ENCODE measurements around the gene PPP1R3F.

PPP1R3F gene

DNA sequence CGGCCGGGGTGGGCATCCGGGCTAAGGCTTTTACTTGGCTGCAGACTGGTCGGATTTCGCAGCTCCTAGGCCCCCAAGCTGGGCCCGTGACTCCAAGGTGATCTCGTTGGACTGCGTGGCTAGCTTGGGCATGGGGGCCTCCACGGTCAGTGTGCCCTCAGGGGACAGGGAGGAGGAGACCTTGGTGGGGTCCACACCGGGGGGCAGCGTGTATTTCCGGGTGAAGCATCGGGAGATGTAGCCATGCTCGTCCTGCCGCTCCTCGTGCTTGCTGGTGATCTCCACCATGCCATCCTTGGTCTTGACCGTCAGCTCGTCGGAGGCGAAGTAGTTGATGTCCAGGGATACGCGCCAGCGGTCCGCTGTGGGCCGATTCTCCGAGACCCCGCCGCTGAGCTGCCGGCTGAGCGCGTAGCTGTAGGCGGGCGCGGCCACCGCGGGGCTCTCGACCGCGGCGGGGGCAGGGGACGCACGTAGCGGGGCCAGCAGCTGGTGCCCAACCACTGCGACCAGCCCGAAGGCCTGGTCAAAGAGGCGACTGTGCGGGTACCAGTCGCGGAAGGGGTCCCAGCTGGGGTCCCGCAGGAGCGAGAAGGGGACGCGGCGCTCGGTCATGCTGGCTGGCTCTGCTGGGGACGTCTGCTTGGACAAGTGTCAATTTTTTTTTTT, 35.6 kb upstream of the PPP1R3F start:
- ChIA-PET POLR2A (no interaction called here), CTCF (no interaction called here)
- DNase-seq (ENCODE audit: extremely low spot score), result no peak
- no peak for TF ChIP-seq PKNOX1 (IDR thresholded peaks at IDR 0.05)
- TF ChIP-seq ZNF384 (IDR thresholded peaks at IDR 0.05), result no peak
- TF ChIP-seq TARDBP (IDR thresholded peaks at IDR 0.05), result no peak
- no peak for TF ChIP-seq NFRKB (IDR thresholded peaks at IDR 0.05)
- TF ChIP-seq CTBP1 (IDR thresholded peaks at IDR 0.05; ENCODE audit: borderline replicate concordance), result no peak
- no peak for TF ChIP-seq ARNT (IDR thresholded peaks at IDR 0.05)
- TF ChIP-seq SUZ12 (IDR thresholded peaks at IDR 0.05), result no peak

DNA sequence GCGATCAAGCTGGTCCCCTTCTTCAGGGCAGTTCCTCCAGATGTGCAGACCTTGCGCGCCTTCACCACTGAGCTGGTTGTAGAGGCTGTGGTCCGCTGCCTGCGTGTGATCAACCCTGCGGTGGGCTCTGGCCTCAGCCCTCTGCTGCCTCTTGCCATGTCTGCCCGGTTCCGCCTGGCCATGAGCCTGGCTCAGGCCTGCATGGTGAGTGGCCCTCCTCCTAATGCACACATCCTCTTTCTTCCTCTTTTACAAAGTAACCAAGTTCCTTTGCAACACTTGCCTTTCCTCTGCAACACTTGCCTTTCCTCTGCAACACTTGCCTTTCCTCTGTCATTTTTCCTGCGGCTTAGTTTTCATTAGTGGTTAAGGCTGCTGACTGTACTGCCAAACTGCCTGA, 32.5 kb upstream of the PPP1R3F start:
- ChIA-PET CTCF (no interaction called here), POLR2A (no interaction called here)
- DNase-seq (ENCODE audit: extremely low spot score), result no peak
- TF ChIP-seq L3MBTL2 (conservative IDR thresholded peaks at IDR 0.05), result no peak
- no peak for TF ChIP-seq FOXM1 (IDR thresholded peaks at IDR 0.05; ENCODE audit: borderline replicate concordance)
- no peak for TF ChIP-seq HDGF (IDR thresholded peaks at IDR 0.05; ENCODE audit: borderline replicate concordance)
- no peak for TF ChIP-seq ELF4 (IDR thresholded peaks at IDR 0.05)
- TF ChIP-seq TARDBP (IDR thresholded peaks at IDR 0.05), result no peak
- TF ChIP-seq FOXK2 (IDR thresholded peaks at IDR 0.05), result no peak
- no peak for TF ChIP-seq NFRKB (IDR thresholded peaks at IDR 0.05)
- TF ChIP-seq SP1 (IDR thresholded peaks at IDR 0.05), result no peak
- TF ChIP-seq LEF1 (IDR thresholded peaks at IDR 0.05; ENCODE audit: borderline replicate concordance), result no peak
- TF ChIP-seq ARNT (IDR thresholded peaks at IDR 0.05), result no peak
- TF ChIP-seq BHLHE40 (IDR thresholded peaks at IDR 0.05; ENCODE audit: borderline replicate concordance), result no peak
- no peak for TF ChIP-seq PKNOX1 (IDR thresholded peaks at IDR 0.05)
- no peak for TF ChIP-seq CTBP1 (IDR thresholded peaks at IDR 0.05; ENCODE audit: borderline replicate concordance)

DNA sequence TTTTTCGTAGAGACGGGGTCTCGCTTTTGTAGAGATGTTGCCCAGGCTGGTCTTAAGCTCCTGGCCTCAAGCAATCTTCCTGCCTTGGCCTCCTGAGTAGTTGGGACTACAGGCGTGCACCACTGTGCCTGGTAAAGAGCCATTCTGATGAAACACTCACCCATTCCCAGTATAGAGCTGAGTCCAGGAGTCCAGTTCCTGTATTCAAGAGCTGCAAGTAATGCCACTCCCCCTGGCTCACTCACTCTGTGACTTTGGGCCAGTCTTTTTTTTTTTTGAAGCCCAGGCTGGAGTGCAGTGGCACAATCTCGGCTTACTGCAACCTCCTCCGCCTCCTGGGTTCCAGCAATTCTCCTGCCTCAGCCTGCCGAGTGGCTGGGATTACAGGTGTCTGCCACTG, 30.9 kb upstream of the PPP1R3F start:
- CTCF ChIA-PET, result no interaction called here
- no peak for DNase-seq (ENCODE audit: extremely low spot score)
- no peak for TF ChIP-seq SUZ12 (IDR thresholded peaks at IDR 0.05)
- TF ChIP-seq ELF4 (IDR thresholded peaks at IDR 0.05), result no peak
- no peak for TF ChIP-seq FOXM1 (IDR thresholded peaks at IDR 0.05; ENCODE audit: borderline replicate concordance)
- no peak for TF ChIP-seq L3MBTL2 (conservative IDR thresholded peaks at IDR 0.05)
- TF ChIP-seq ZNF384 (IDR thresholded peaks at IDR 0.05), result no peak
- no peak for TF ChIP-seq ARNT (IDR thresholded peaks at IDR 0.05)
- TF ChIP-seq FOXA1 (IDR thresholded peaks at IDR 0.05), result no peak
- no peak for TF ChIP-seq FOXK2 (IDR thresholded peaks at IDR 0.05)
- TF ChIP-seq PKNOX1 (IDR thresholded peaks at IDR 0.05), result no peak
- TF ChIP-seq SP1 (IDR thresholded peaks at IDR 0.05), result no peak
- TF ChIP-seq TARDBP (IDR thresholded peaks at IDR 0.05), result no peak
- POLR2A ChIA-PET, result no interaction called here

GRCh38 chrX:49242545-49243066, 27.0 kb upstream of the PPP1R3F start:
- POLR2A ChIA-PET, result no interaction called here
- CTCF ChIA-PET, result no interaction called here
- no peak for DNase-seq (ENCODE audit: extremely low spot score)
- TF ChIP-seq BHLHE40 (IDR thresholded peaks at IDR 0.05; ENCODE audit: borderline replicate concordance) (no peak), LEF1 (IDR thresholded peaks at IDR 0.05; ENCODE audit: borderline replicate concordance) (no peak), HDGF (IDR thresholded peaks at IDR 0.05; ENCODE audit: borderline replicate concordance) (no peak), ELF4 (IDR thresholded peaks at IDR 0.05) (no peak), PKNOX1 (IDR thresholded peaks at IDR 0.05) (no peak), SP1 (IDR thresholded peaks at IDR 0.05) (no peak), FOXM1 (IDR thresholded peaks at IDR 0.05; ENCODE audit: borderline replicate concordance) (no peak), FOXA1 (IDR thresholded peaks at IDR 0.05) (no peak), CTBP1 (IDR thresholded peaks at IDR 0.05; ENCODE audit: borderline replicate concordance) (no peak), L3MBTL2 (conservative IDR thresholded peaks at IDR 0.05) (no peak), SUZ12 (IDR thresholded peaks at IDR 0.05) (no peak), FOXK2 (IDR thresholded peaks at IDR 0.05) (no peak), NFRKB (IDR thresholded peaks at IDR 0.05) (no peak), ZNF384 (IDR thresholded peaks at IDR 0.05) (no peak), TARDBP (IDR thresholded peaks at IDR 0.05) (no peak), ARNT (IDR thresholded peaks at IDR 0.05) (no peak)

GRCh38 chrX:49243166-49243565, 26.4 kb upstream of the PPP1R3F start:
- ChIA-PET POLR2A (no interaction called here), CTCF (no interaction called here)
- TF ChIP-seq HDGF (IDR thresholded peaks at IDR 0.05; ENCODE audit: borderline replicate concordance) (no peak), ELF4 (IDR thresholded peaks at IDR 0.05) (no peak), SUZ12 (IDR thresholded peaks at IDR 0.05) (no peak), LEF1 (IDR thresholded peaks at IDR 0.05; ENCODE audit: borderline replicate concordance) (no peak), PKNOX1 (IDR thresholded peaks at IDR 0.05) (no peak), SP1 (IDR thresholded peaks at IDR 0.05) (no peak), CTBP1 (IDR thresholded peaks at IDR 0.05; ENCODE audit: borderline replicate concordance) (no peak), ARNT (IDR thresholded peaks at IDR 0.05) (no peak), NFRKB (IDR thresholded peaks at IDR 0.05) (no peak), BHLHE40 (IDR thresholded peaks at IDR 0.05; ENCODE audit: borderline replicate concordance) (no peak), TARDBP (IDR thresholded peaks at IDR 0.05) (no peak), FOXM1 (IDR thresholded peaks at IDR 0.05; ENCODE audit: borderline replicate concordance) (no peak), FOXA1 (IDR thresholded peaks at IDR 0.05) (no peak), L3MBTL2 (conservative IDR thresholded peaks at IDR 0.05) (no peak), ZNF384 (IDR thresholded peaks at IDR 0.05) (no peak), FOXK2 (IDR thresholded peaks at IDR 0.05) (no peak)

More at GRCh38 chrX:49243166-49243565, 26.4 kb upstream of the PPP1R3F start:
- DNase-seq (ENCODE audit: extremely low spot score), result no peak
